Effector CD4-positive, alpha-beta T cell (primary cell): Measurements from ENCODE around the gene MLLT3.
"Not testable (repeated sequence)": the region's sequence is repeated elsewhere in the genome, so short reads cannot be mapped to it uniquely, and the experiment has no call there.

ENCODE experiments used
- DNase-seq: peaks from one replicate; pipeline ENCODE4 v3.0.0-alpha.2; 2020

Gene MLLT3

GRCh38 chr9:20593537-20593936 is 28.8 kb downstream of the MLLT3 start:
- DNase-seq: no peak

GRCh38 chr9:20593105-20593504 is 29.2 kb downstream of the MLLT3 start:
- no peak for DNase-seq

DNA sequence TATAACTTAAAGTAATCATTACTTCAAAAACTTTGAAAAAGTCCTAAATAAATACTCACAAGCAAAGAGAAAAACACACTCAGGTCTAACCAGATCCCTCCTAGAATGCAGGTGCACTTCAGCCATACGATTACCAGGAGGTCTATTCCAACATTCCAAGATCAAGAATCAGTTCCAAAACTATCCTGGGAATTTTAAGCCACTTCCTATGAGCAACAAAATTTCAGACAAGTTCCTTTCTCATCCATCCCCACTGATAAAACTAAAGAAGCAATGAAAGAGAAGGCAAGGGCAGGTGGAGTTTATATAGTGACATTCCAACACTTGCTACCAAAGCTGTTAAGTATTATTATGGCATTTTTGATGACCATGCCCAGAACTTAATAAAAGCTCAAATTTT is 29.6 kb downstream of the MLLT3 start:
- DNase-seq: no peak

GRCh38 chr9:20591223-20591622 is 31.1 kb downstream of the MLLT3 start:
- no peak for DNase-seq

DNA sequence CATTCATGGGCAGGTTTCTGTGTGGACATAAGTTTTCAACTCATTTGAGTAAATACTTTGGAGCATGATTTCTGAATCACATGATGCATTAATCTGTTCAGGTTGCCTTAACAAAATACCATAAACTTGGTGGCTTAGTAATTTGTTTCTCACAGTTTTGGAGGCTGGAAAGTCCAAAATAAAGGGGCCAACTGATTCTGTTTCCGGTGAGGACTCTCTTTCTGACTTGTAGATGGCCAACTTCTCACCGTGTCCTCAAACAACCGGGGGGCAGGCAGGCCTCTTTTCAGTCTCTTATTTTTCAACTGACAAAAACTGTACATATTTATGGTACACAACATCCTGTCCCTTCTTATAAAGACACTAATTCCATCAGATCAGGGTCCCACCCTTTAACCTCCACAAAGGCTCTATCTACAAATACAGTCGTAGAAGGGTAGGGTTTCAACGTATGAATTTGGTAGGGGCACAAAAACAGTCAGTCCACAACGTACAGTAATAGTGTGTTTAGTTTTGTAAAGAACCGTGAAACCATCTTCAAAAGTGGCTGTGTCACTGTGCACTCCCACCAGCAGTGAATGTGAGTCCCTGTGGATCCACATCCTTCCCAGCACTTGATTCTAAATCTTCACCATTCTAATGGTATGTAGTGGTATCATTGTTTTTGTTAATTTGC is 37.2 kb downstream of the MLLT3 start:
- DNase-seq: no peak

DNA sequence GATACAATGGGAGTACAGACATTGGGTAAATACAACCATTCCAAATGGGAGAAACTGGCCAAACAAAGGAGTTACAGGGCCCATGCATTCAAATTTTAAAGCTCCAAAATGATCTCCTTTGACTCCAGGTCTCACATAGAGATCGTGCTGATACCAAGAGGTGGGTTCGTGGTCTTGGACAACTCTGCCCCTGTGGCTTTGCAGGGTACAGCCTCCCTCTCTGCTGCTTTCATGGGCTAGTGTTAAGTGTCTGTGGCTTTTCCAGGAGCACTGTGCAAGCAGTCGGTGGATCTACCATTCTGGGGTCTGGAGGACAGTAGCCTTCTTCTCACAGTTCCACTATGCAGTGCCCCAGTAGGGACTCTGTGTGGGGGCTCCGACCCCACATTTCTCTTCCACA is 39.2 kb downstream of the MLLT3 start:
- not testable (repeated sequence) for DNase-seq

DNA sequence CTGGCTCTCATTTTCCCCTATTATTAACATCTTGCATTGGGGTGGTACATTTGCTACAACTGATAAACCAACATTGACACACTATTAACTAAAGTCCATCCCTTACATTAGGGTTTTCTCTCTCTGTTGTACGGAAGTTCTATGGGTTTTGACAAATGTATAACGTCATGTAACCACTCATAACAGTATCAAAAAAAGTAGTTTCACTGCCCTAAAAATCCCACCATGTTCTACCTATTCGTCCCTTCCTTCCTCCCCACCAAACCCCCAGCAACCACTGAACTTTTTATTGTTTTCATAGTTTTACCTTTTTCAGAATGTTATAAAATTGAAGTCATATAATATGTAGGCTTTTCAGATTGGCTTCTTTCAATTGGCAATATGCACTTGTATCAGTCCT is 40.1 kb downstream of the MLLT3 start:
- DNase-seq: no peak

DNA sequence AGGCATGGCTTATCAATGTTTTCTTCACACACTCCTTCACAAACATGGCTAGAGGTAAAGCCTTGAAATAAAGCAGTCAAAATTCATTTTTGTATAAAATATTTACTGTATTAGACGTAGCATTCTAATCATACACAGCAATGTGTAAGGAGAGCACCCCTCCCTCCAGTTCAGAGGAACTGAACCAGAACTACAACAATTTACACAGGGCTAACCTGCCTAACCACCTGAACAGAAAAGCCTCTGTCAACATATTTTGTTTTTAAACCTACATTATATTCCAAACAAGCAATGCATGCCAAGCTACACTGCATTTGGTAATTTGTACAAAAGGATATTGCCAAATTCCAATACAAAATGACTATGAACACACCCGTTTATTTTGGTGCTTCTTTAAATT is 41.6 kb downstream of the MLLT3 start:
- no peak for DNase-seq

GRCh38 chr9:20579524-20580314 is 42.6 kb downstream of the MLLT3 start:
- DNase-seq: no peak

DNA sequence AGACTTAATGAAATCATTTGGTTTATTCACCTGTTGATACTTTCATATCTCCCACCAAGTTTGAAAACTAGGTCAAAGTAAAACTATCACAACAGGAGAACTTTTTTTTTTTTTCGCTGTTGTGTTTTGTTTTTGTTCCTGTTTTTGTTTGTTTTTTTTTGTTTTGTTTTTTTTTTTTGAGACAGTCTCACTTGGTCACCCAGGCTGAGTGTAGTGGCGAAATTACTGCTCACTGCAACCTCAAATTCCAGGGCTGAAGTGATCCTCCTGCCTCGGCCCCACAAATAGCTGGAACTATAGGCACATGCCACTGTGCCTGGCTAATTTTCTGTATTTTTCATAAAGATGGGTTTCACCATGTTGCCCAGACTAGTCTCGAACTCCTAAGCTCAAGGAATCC is 49.3 kb downstream of the MLLT3 start:
- DNase-seq: no peak

- no peak for DNase-seq
Measured at GRCh38 chr9:20570756-20571155, 51.5 kb downstream of the MLLT3 start.

DNA sequence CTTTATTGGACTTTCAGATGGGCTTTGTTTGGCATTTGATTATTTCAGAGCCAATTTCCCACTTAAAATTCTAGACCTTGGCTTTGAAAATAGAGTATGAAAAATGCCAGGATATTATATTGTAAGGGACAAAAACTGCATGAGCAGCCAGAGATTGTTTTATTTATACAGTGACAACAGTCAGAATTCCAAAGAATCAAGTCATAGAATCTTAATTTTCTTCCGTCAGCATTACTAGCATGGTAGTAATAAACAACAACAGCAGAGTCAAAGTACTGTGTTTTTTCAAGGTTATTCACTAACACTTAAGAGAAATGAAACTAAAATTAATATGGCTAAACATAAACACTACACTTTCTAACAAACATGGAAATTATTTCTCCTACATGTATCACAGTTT is 52.2 kb downstream of the MLLT3 start:
- DNase-seq: no peak

- no peak for DNase-seq
Measured at GRCh38 chr9:20569525-20569924, 52.8 kb downstream of the MLLT3 start.

DNA sequence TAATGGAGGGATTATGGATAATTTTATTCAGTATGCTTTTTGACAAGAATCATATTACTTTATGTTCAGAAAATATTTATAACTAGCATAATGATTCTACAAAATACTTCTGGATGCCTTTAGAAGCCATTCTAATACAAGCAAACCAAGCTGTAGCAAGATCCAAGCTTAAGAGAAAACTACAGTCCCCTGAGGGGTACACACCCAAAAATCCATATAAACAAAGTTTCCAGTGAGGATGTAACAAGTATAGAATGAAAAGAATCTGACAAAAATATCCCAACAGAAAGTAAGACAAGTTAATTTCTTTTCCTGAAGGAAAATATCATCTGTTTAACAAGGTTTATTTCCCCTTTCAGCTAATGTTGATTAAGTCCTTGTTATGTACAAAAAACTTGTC is 53.9 kb downstream of the MLLT3 start:
- no peak for DNase-seq

GRCh38 chr9:20566401-20566800 is 55.9 kb downstream of the MLLT3 start:
- no peak for DNase-seq

GRCh38 chr9:20564650-20565049 is 57.6 kb downstream of the MLLT3 start:
- DNase-seq: no peak

GRCh38 chr9:20563917-20564316 is 58.4 kb downstream of the MLLT3 start:
- DNase-seq: no peak

GRCh38 chr9:20562051-20562450 is 60.2 kb downstream of the MLLT3 start:
- no peak for DNase-seq

DNA sequence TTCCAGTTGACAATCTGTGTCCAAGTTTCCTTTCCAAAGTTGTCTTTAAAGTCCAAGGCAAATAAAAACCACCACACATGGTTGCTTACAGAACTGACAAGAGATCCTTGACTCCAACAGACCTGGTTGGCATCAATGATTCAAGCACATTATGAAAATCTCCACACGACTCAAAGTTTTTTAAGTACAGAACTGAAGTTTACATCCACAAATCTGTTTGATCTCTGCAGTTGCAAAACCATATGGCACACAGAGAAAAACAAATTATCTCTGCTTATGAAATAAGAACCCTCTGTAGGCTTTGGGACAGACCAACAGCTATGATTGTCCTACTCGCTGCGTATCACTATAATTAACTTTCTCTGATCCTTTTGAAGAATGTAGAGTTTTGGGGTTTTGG is 60.8 kb downstream of the MLLT3 start:
- no peak for DNase-seq

DNA sequence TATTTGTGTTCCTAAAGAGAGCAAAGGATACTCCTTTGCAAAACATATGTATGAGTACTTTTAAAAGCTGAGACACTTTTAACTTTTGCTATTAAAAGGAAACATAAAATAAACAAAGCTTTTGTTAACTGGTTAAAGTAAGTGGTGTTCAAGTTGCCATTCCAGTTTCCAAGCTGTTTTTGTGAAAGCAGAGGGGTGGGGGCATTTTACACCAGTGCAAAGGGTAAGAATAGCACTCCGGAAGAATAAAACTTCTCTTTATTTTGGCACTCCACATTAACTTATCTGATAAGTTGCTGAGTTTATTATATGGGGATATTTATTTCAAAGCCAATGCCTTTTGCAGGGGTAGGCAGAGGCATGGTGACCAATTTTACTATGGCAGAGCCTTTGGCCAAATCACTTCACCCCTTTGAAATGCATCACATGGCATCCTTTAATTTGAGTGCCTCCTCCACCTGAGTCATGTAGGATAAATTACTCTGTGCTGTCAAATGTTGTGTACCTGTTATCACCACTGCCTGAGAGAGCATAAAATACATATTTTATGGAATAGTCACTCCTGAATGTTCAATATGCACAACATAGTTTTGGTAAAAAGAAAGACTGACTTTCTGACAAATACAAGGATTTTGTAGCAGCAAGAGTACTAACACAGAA is 62.9 kb downstream of the MLLT3 start:
- DNase-seq: no peak

- no peak for DNase-seq
Measured at GRCh38 chr9:20558566-20559016, 63.7 kb downstream of the MLLT3 start.

DNA sequence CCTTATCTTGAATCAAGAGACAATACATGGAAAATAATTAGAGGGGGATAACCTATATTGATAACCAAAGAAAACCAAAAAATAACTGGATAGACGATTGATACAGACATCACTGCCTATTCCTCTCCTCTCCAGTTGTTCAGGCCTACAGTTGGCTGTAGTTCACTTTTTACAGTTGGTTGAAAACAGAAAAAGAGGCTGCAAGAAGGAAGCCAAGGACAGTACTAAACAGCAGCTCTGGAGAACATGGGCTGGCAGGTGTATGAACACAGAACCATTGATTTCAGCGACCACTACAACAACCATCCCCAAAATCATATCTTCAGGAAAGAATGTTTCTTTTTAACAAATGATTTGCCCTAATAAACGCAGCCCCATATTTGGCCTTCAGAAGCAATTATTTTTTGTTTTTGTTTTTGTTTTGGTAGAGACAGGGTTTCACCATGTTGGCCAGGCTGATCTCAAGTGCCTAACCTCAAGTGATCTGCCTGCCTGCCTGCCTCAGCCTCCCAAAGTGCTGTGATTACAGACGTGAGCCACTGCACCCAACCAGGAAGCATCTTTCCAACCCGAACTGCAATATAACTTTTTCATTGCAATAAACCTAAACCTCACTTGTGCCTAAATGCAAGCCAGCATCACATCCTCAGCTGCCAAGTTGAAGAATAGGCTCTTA is 64.3 kb downstream of the MLLT3 start:
- DNase-seq: no peak

DNA sequence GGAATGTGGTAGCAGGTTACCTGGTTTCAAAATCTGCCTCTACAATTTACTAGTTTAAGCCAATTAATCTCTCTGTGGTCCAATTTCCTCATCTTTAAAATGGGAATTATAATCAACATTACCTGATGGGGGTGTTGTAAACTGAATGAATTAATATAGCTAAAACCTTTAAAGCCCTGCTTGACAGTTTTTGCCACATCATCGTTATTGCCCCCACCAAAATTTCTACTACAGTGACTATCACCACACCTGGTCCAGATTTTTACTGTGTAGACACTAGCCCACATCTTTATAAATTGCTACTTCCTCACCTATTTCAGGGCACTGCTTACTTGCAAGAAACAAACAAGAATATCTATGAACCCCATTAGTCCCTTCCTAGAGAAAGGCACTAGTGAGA is 65.0 kb downstream of the MLLT3 start:
- no peak for DNase-seq
